GM21381 (cell line): ENCODE measurements around the gene KIAA0586.
"Not testable (repeated sequence)": the region's sequence is repeated elsewhere in the genome, so short reads cannot be mapped to it uniquely, and the experiment has no call there.

Experiments
- ATAC-seq: cut with Tn5 transposase; IDR thresholded peaks from one replicate; pipeline ENCODE4 v1.9.1; 2021; ENCODE audit warnings: mild to moderate bottlenecking, moderate library complexity; ENCODE audit not compliant: unreplicated experiment

Gene KIAA0586

GRCh38 chr14:58543253-58543652 lies 115.7 kb downstream of the KIAA0586 start:
- ATAC-seq = no peak

GRCh38 chr14:58547649-58548048 lies 120.1 kb downstream of the KIAA0586 start:
- ATAC-seq = no peak

- ATAC-seq = no peak
These were observed 121.7 kb downstream of the KIAA0586 start for GRCh38 chr14:58549105-58549757.

GRCh38 chr14:58553959-58554358 lies 126.4 kb downstream of the KIAA0586 start:
- no peak for ATAC-seq

GRCh38 chr14:58555647-58556046 lies 128.1 kb downstream of the KIAA0586 start:
- no peak for ATAC-seq

- ATAC-seq = no peak
These were observed 129.7 kb downstream of the KIAA0586 start for GRCh38 chr14:58557242-58557641.

- no peak for ATAC-seq
These were observed 132.7 kb downstream of the KIAA0586 start for GRCh38 chr14:58560208-58560607.

- ATAC-seq = no peak
These were observed 134.6 kb downstream of the KIAA0586 start for GRCh38 chr14:58562141-58562540.

GRCh38 chr14:58563978-58564377 lies 136.5 kb downstream of the KIAA0586 start:
- ATAC-seq = no peak

GRCh38 chr14:58565832-58566231 lies 138.3 kb downstream of the KIAA0586 start:
- no peak for ATAC-seq

GRCh38 chr14:58566979-58567378 lies 139.5 kb downstream of the KIAA0586 start:
- no peak for ATAC-seq

GRCh38 chr14:58568322-58568721 lies 140.8 kb downstream of the KIAA0586 start:
- no peak for ATAC-seq

- ATAC-seq = no peak
These were observed 143.7 kb downstream of the KIAA0586 start for GRCh38 chr14:58571256-58571655.

- no peak for ATAC-seq
These were observed 144.4 kb downstream of the KIAA0586 start for GRCh38 chr14:58571769-58572472.

GRCh38 chr14:58572473-58572853 lies 144.9 kb downstream of the KIAA0586 start:
- no peak for ATAC-seq

GRCh38 chr14:58572863-58573262 lies 145.3 kb downstream of the KIAA0586 start:
- ATAC-seq = no peak

- no peak for ATAC-seq
These were observed 147.1 kb downstream of the KIAA0586 start for GRCh38 chr14:58574623-58575022.

- no peak for ATAC-seq
These were observed 148.4 kb downstream of the KIAA0586 start for GRCh38 chr14:58575956-58576355.

- not testable (repeated sequence) for ATAC-seq
These were observed 152.5 kb downstream of the KIAA0586 start for GRCh38 chr14:58580035-58580434.

GRCh38 chr14:58581389-58581788 lies 153.9 kb downstream of the KIAA0586 start:
- not testable (repeated sequence) for ATAC-seq

GRCh38 chr14:58584383-58584782 lies 156.9 kb downstream of the KIAA0586 start:
- ATAC-seq = no peak

GRCh38 chr14:58587271-58587670 lies 159.8 kb downstream of the KIAA0586 start:
- no peak for ATAC-seq

GRCh38 chr14:58588321-58588720 lies 160.8 kb downstream of the KIAA0586 start:
- not testable (repeated sequence) for ATAC-seq
